Sciatic nerve (tissue), 2 donors: ENCODE data around the gene MADCAM1. TPM values are rescaled to one million over a fixed set of nuclear protein-coding genes. Genes with fewer than 3 reads are reported as not detected.

Source experiments
- ATAC-seq: fragments of 200-7000 bp; cut with Tn5 transposase; one replicate; pipeline ENCODE4 v1.9.1; 2020; ENCODE audit warnings: mild to moderate bottlenecking, moderate library complexity
- DNase-seq: peaks from one replicate; pipeline ENCODE4 v3.0.0-alpha.2; 2020; ENCODE audit warnings: low spot score
- intact Hi-C: fragments of 100-400 bp; cut with DNase I; formaldehyde crosslinking; loops from one replicate; pipeline ENCODE4 v1.14.2; 2022
- total RNA-seq: library from RNA; stranded (reverse); fragmentation: NEBNext Ultra II Directional; extraction: Animal tissue kit (Norgen Biotek cat#: 25700); gene quantifications from one replicate; pipeline ENCODE4 v1.2.1, GENCODE V29; 2021
- donor health status: DM: no; HTN: no; CAD: no.
- donor health status: DM: no; HTN: no; CAD: no.

MADCAM1 gene
- total RNA-seq, 1 donor from 2014 or later, result 1.1 TPM

DNA sequence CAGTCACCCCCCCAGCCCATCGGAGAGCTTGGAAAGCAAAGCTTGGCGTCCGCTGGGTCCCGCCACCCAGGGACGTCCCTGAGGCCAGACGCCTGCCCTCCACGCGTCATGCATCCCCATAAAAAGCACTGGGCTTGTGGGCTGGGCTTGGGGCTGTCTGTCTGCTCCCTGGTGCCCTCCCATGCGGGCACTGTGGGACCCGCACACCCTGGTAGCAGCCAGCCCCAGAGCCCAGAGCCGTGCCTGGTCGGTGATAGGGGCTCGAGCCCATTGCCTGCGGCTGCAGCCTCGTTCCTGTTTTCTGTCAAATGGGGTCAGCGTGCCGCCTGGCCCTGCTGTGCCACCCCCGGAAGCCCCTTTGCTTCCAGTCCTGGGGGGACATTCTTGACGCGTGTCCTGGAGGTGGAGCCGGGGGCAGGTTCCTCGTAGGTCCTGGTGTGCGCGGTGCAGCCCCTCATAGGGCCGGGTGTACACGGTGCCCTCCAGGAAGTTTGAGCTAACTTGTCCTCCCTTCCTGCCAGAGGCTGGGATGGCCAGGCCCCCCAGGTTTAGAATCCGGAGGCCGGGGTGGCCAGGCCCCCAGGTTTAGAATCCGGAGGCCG, 43.2 kb downstream of the MADCAM1 start:
- DNase-seq (no peak), ATAC-seq (no peak)
- intact Hi-C loops, result no loop called here

DNA sequence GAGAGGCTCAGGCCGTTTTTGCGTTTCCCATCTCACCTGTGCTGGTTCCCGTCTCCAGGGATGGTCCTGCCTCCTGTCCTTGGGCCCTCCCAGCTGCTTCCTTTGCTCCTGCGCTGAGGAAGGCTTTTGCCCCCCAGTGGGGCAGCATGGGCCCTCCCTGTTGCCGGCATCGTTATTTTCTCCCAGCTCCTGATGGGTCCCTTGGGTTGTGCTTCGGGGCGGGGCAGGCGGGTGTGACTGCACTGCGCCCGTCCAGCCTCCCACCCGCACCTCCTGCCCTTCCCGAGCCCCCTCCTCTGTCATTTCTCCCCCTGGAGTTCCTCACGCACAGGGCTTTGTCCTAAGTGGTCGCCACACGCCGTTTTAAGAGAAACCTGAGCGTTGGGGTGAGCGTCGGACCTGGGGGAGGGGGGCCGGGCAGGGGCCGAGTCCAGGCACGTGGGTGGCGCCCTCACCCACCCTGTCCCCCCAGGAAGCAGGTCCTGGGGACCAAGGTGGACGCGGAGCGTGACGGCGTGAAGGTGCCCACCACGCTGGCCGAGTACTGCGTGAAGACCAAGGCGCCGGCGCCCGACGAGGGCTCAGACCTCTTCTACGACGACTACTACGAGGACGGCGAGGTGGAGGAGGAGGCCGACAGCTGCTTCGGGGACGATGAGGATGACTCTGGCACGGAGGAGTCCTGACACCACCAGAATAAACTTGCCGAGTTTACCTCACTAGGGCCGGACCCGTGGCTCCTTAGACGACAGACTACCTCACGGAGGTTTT, 44.8 kb downstream of the MADCAM1 start:
- DNase-seq (no peak), ATAC-seq (no peak)
- intact Hi-C loops, result no loop called here

DNA sequence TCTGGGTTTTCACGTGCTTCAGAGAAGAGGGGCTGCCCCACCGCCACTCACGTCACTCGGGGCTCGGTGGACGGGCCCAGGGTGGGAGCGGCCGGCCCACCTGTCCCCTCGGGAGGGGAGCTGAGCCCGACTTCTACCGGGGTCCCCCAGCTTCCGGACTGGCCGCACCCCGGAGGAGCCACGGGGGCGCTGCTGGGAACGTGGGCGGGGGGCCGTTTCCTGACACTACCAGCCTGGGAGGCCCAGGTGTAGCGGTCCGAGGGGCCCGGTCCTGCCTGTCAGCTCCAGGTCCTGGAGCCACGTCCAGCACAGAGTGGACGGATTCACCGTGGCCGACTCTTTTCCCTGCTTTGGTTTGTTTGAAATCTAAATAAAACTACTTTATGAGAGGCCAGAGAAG, 45.4 kb downstream of the MADCAM1 start:
- intact Hi-C loops, result no loop called here
- ATAC-seq, result no peak

DNA sequence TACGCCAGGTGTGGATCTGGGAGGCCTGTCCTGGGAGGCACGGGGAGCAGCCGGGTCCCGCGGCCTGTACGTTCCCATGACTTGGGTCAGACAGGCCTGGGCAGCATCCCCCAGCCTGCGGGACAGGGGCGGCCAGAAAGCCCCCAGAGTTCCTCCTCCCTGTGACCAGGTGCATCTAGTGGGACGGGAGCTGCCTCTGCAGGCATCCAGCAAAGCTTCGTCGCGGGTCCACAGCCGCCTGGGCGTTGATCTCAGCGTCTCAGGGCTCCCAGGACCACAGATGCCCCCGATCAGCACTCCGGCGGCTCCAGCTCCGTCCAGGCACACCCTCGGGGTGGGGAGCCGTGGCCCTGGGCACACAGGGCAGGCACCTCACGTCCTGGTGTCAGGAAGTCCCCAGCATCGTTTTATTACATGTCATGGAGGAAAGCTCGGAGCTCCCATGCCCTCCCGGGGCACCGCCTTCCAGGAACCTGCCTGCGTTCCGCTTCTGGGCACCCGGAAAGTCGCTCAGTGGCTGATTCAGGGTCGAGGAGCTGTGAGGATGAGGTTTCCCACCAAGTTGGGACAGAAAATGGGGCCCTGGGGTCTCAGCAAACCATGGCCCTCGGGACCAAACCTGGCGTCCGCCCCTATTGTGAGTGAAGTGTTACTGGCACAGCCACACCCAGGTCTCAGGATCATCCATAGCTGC, 46.0 kb downstream of the MADCAM1 start:
- ATAC-seq (no peak), DNase-seq (no peak)
- intact Hi-C loops, result no loop called here

More for the DNA sequence above, 45.4 kb downstream of the MADCAM1 start:
- no peak for DNase-seq

DNA sequence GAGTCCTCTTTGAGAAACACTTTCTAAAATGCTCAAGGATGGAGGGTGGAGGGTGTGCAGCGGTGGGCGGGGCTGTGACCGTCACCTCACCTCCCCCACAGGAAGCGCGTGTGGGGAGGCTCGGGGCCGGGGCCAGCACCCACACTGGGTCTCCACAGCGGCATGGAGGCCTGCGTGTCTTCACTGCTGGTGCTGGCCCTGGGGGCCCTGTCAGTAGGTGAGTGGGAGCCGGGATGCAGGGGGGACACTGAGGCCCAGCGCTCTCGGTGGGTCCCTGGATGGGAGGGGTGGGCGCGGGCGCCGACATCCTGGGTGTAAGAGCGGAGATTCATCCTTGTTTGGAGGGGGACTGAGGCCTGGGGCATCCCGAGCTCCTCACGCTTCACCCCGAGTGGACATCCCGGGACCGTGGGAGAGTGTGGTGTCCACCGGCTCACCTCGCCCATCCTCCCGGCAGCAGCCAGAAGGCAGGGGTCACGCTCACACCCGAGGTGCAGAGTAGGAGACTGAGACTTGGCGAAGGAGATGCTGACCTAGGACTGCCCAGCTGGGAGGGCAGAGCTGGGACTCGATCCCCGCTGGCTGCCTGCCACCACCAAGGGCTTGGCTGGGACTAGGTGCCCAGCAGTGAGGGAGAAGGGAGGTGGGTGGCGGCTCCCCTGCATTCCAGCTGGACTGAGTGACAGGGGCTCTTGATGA, 47.8 kb downstream of the MADCAM1 start, which contains the start of gene GZMM:
Gene GZMM (plus strand): TSS at position 144 of the 699 bp plus-strand sequence. CDS start 19 bp downstream, at position 163.
- intact Hi-C loops, result no loop called here
- ATAC-seq, result peak; percentile 27
- DNase-seq, result no peak

DNA sequence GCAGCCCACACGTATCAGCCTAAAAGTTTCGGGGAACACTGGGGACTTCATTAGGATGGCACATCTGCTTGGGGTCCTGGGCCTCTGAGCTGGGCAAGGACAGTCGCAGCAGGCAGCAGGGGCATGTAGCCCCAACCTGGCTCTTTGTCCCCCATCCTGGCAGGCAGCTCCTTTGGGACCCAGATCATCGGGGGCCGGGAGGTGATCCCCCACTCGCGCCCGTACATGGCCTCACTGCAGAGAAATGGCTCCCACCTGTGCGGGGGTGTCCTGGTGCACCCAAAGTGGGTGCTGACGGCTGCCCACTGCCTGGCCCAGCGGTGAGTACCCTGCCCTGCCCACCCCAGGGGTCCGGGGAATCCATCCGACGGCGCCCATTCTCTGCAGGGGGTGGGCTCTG, 50.8 kb downstream of the MADCAM1 start:
- intact Hi-C loops, result no loop called here
- ATAC-seq, result no peak
- no peak for DNase-seq

DNA sequence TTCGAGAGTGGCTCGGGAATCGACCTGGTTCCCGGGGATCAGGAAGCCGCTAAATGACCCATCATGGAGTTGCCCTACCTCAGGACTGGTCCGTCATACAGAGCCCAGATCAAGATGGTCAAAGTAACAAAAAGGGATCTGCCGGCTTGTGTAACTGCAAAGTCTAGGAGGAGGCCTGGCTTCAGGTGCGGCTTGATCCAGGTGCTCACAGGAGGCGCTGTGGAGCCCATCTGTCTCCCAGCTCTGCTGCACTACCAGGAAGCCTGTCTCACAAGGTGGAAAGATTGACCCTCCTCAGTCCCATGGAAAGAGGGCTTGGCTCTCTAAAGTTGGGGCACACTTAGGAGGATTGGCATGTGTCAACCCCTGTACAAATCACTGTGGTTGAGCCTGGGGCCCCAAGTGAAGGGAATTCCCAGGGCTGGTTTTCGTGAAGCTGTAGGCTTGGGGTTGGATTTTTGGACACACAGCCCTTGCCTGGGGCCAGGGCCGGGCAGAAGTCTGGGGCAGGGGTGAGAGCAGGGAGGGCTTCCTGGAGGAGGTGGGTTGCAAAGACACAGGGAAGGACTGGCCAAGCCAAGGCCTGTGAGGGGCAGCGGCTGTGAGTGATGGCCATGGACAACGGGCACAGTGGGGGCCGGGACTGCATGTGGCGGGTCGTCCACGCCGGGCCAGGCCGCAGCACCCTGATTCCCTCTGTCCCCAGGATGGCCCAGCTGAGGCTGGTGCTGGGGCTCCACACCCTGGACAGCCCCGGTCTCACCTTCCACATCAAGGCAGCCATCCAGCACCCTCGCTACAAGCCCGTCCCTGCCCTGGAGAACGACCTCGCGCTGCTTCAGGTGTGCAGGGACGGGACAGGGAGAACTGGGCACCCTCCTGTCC, 51.8 kb downstream of the MADCAM1 start:
- intact Hi-C loops, result no loop called here
- DNase-seq (no peak), ATAC-seq (no peak)

DNA sequence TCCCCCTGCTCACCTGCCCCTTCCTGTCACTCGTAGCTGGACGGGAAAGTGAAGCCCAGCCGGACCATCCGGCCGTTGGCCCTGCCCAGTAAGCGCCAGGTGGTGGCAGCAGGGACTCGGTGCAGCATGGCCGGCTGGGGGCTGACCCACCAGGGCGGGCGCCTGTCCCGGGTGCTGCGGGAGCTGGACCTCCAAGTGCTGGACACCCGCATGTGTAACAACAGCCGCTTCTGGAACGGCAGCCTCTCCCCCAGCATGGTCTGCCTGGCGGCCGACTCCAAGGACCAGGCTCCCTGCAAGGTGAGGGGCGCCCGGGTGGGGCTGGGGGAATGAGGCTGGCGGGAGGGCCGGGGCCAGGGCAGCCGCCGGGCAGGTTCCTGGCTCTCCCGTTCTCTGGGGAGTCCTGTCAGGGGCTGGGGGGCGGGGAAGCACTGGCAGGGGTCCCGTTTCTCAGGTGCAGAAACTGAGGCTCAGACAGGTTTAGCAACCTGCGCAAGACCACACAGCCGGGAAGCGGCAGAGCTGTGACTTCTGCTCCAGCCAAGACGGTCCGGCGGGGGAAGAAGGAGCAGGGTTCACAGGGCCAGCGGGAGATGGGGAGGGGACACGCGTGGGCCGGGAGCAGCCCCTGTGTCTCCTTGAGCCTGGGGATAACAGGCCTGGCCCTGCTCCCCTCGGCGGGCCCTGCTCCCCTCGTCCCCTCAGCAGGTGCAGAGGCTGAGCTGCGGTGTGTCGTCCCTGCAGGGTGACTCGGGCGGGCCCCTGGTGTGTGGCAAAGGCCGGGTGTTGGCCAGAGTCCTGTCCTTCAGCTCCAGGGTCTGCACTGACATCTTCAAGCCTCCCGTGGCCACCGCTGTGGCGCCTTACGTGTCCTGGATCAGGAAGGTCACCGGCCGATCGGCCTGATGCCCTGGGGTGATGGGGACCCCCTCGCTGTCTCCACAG, 52.9 kb downstream of the MADCAM1 start:
- intact Hi-C loops, result no loop called here
- ATAC-seq (peak; percentile 20), DNase-seq (no peak)

DNA sequence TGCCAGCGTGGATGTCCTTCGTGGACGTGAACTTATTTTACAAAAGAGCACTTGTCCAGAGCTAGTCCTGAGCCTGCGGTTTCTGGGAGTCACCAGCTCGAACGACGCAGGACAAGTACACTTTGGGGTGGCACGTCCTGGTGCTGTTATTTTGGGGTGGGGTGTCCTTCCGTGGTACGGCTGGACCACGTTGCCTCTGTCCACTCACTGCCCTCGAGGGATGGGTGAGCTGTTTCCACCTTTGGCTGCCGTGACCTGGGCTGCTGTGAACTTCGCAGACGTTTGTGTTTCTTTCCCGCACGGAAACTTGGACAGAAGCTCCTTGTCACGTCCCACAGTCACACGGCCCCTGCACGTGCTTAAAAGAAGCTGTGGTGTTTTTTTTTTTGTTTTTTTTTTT, 58.5 kb downstream of the MADCAM1 start:
- DNase-seq (no peak), ATAC-seq (no peak)
- intact Hi-C loops, result no loop called here

Other genes starting within 250 kb of the MADCAM1 start
- 8.6 TPM for gene PLPP2, start 205.1 kb upstream of the MADCAM1 start, total RNA-seq
- gene MIER2, start 151.7 kb upstream of the MADCAM1 start, total RNA-seq, result 24.5 TPM
- gene C2CD4C, start 87.3 kb upstream of the MADCAM1 start, total RNA-seq, result 2.8 TPM
- 31.6 TPM for gene SHC2, start 35.5 kb upstream of the MADCAM1 start, total RNA-seq
- gene TPGS1, start 11.0 kb downstream of the MADCAM1 start, total RNA-seq, result 18.5 TPM
- gene CDC34, start 35.3 kb downstream of the MADCAM1 start, total RNA-seq, result 40.2 TPM
- gene GZMM, start 47.6 kb downstream of the MADCAM1 start, total RNA-seq, result 1.4 TPM
- 246 TPM for gene BSG, start 76.1 kb downstream of the MADCAM1 start, total RNA-seq
- 0.27 TPM for gene HCN2, start 93.4 kb downstream of the MADCAM1 start, total RNA-seq
- 36.1 TPM for gene POLRMT, start 137.1 kb downstream of the MADCAM1 start, total RNA-seq
- 3.2 TPM for gene FGF22, start 143.4 kb downstream of the MADCAM1 start, total RNA-seq
- 33.1 TPM for gene RNF126, start 166.7 kb downstream of the MADCAM1 start, total RNA-seq
- 108 TPM for gene FSTL3, start 179.9 kb downstream of the MADCAM1 start, total RNA-seq
- gene PRSS57, start 199.0 kb downstream of the MADCAM1 start, total RNA-seq, result not detected
- 130 TPM for gene PALM, start 212.4 kb downstream of the MADCAM1 start, total RNA-seq